ENCODE results near the gene ARMC6. TPM values are rescaled to one million over a fixed set of nuclear protein-coding genes. Genes with fewer than 3 reads are reported as not detected.
"Not testable (repeated sequence)": the region's sequence is repeated elsewhere in the genome, so short reads cannot be mapped to it uniquely, and the experiment has no call there.

ARMC6 gene
- polyA plus RNA-seq, 4 donors: 29.8 to 44.4 (median 35.1) TPM

GRCh38 chr19:19021115-19021514 is 12.3 kb upstream of the ARMC6 start:
- DNase-seq (ENCODE audit: low read depth in 4 of 4, low spot score in 3 of 4): no peak

GRCh38 chr19:19022380-19022961 is 10.9 kb upstream of the ARMC6 start:
- DNase-seq (ENCODE audit: low read depth in 4 of 4, low spot score in 3 of 4): no peak

GRCh38 chr19:19023376-19023775 is 10.0 kb upstream of the ARMC6 start:
- not testable (repeated sequence) for DNase-seq (ENCODE audit: low read depth in 4 of 4, low spot score in 3 of 4)

- DNase-seq (ENCODE audit: low read depth in 4 of 4, low spot score in 3 of 4): no peak
Measured at GRCh38 chr19:19025861-19026260, 7.5 kb upstream of the ARMC6 start.

GRCh38 chr19:19026299-19026971 is 7.0 kb upstream of the ARMC6 start:
- no peak for DNase-seq (ENCODE audit: low read depth in 4 of 4, low spot score in 3 of 4)

- DNase-seq (ENCODE audit: low read depth in 4 of 4, low spot score in 3 of 4): no peak
Measured at GRCh38 chr19:19027228-19027627, 6.2 kb upstream of the ARMC6 start.

- DNase-seq (ENCODE audit: low read depth in 4 of 4, low spot score in 3 of 4): no peak
Measured at GRCh38 chr19:19028526-19028925, 4.9 kb upstream of the ARMC6 start.

- no peak for DNase-seq (ENCODE audit: low read depth in 4 of 4, low spot score in 3 of 4)
Measured at GRCh38 chr19:19031891-19032290, 1.5 kb upstream of the ARMC6 start.

GRCh38 chr19:19032420-19033175 is 805 bp upstream of the ARMC6 start:
- peak; percentile 72 to 85 (median 79) for DNase-seq (ENCODE audit: low read depth in 4 of 4, low spot score in 3 of 4)

- DNase-seq (ENCODE audit: low read depth in 4 of 4, low spot score in 3 of 4): no peak
Measured at GRCh38 chr19:19033176-19033425, 302 bp upstream of the ARMC6 start.

GRCh38 chr19:19034204-19034624 is 811 bp downstream of the ARMC6 start:
- no peak for DNase-seq (ENCODE audit: low read depth in 4 of 4, low spot score in 3 of 4)

GRCh38 chr19:19039901-19040300 is 6.5 kb downstream of the ARMC6 start:
- DNase-seq (ENCODE audit: low read depth in 4 of 4, low spot score in 3 of 4): no peak

- no peak for DNase-seq (ENCODE audit: low read depth in 4 of 4, low spot score in 3 of 4)
Measured at GRCh38 chr19:19040417-19040816, 7.0 kb downstream of the ARMC6 start.

GRCh38 chr19:19042732-19043280 is 9.4 kb downstream of the ARMC6 start:
- DNase-seq (ENCODE audit: low read depth in 4 of 4, low spot score in 3 of 4): no peak

- no peak for DNase-seq (ENCODE audit: low read depth in 4 of 4, low spot score in 3 of 4)
Measured at GRCh38 chr19:19043481-19043880, 10.1 kb downstream of the ARMC6 start.

GRCh38 chr19:19043881-19044280 is 10.5 kb downstream of the ARMC6 start:
- no peak for DNase-seq (ENCODE audit: low read depth in 4 of 4, low spot score in 3 of 4)

- no peak for DNase-seq (ENCODE audit: low read depth in 4 of 4, low spot score in 3 of 4)
Measured at GRCh38 chr19:19049406-19049805, 16.0 kb downstream of the ARMC6 start.

GRCh38 chr19:19050104-19050503 is 16.7 kb downstream of the ARMC6 start:
- no peak for DNase-seq (ENCODE audit: low read depth in 4 of 4, low spot score in 3 of 4)

- no peak for DNase-seq (ENCODE audit: low read depth in 4 of 4, low spot score in 3 of 4)
Measured at GRCh38 chr19:19050731-19051130, 17.3 kb downstream of the ARMC6 start.

- DNase-seq (ENCODE audit: low read depth in 4 of 4, low spot score in 3 of 4): no peak
Measured at GRCh38 chr19:19051478-19052213, 18.2 kb downstream of the ARMC6 start.

- no peak for DNase-seq (ENCODE audit: low read depth in 4 of 4, low spot score in 3 of 4)
Measured at GRCh38 chr19:19052921-19053320, 19.5 kb downstream of the ARMC6 start.

Data from left renal pelvis (tissue), 4 donors.